SH-SY5Y (cell line): ENCODE results near the gene EIF2B2.

Experiments used
- GATA2 ChIP-seq: IDR thresholded peaks from 2 replicates; pipeline ENCODE4 v1.6.1; 2011; ENCODE audit warnings: mild to moderate bottlenecking, low read depth, low read length
- GATA3 ChIP-seq: IDR thresholded peaks from 2 replicates; pipeline ENCODE4 v1.6.1; 2011; ENCODE audit warnings: low read depth, mild to moderate bottlenecking, low read length, moderate library complexity

The EIF2B2 gene

DNA sequence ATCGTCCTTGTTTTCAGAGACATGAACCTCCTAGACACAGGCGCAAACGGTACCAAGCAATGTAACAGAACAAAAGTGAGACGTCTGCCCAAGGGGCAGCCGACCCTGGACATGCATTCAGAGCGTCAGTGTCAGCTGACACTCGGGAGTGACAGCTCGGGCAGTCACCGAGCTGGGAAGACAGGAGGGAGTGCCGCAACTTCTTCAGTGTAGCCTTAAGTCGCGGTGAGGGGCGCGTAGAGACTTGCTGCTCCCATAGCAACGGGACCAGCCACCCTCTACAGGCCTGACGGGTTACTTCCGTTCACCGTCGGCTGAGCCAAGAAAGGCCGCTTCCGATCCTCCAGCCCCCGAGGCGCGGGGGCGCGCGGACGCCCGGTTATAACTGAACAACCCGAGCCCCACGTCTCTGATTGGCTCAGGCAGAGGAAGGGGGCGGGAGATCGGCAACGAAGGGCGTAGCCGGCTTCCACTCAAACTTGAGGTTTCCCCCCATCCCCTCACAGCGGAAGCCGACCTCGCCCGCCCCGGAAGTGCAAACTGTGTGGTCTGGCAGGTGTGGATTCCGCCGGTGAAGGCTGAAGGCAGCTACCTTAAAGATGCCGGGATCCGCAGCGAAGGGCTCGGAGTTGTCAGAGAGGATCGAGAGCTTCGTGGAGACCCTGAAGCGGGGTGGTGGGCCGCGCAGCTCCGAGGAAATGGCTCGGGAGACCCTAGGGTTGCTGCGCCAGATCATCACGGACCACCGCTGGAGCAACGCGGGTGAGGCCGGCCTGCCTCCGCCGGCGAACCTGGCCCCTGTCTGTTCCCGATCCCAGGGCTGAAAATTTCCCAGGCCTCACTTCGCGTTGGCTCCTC, at the start of gene EIF2B2:
TSS of gene EIF2B2 (plus strand) at position 530 of the 858 bp plus-strand sequence. CDS start at position 600, 70 bp downstream.
- TF ChIP-seq GATA3 (no peak), GATA2 (no peak)

DNA sequence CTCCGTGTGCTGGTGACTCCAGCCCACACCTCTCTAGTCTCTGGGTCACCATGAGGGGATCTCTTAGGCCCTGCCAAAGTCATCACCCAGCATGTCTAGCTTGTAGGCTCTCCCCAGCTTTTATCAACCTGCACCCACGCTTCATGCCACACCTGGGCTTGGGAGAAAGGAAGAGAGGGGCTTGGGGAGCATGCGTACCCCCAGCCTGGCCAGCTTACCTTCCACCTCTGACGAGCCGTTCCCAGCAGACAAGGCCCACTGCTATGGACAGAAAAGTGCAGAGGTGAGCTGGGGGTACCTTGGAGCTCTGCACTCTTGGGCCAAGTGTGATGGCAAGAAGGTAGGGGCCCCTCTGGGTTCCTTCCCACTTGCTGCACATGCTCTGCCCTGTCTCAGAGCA, 49.0 kb upstream of the EIF2B2 start:
- TF ChIP-seq GATA3 (no peak), GATA2 (no peak)

- TF ChIP-seq GATA2 (no peak), GATA3 (no peak)
These were observed 48.3 kb upstream of the EIF2B2 start for GRCh38 chr14:74954232-74954946.

GRCh38 chr14:74954947-74955228, 47.8 kb upstream of the EIF2B2 start:
- no peak for TF ChIP-seq GATA2
- no peak for TF ChIP-seq GATA3

DNA sequence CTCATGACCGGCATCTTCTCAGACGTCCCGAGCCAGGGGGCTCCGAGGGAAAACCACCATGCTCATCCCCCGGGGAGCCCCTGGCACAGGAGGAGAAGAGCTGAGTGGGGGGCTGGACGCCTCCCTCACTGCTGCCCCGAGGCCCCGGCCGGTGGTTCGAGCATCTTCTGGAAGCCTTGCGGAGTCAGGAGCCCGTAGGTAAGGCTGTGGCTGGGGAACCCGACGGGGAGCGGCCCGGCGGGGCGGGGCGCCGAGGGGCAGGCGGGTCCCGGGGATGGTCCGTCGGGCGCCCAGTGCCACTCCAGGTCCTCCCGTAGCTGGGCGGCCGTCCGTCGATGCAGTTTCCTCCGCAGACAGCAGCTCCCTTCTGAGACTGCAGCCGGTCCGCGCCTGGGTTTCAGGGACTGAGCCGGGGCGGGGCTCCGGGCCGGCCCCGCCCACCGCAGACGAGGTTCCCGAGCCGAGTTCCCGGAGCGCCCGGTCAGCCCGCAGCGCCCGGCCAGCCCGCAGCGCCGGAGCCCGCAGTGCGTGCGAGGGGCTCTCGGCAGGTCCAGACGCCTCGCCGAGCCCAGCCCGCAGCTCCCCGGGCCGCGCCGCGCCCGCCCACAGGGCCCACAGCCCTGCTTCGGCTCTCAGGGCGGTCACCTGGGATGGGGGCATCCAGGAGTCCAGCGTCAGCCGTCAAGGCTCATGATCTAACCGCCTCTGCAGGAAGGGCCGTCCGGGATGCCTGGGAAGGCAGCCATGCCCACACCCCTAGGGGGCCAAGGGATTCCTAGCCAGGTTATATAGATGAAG, 47.3 kb upstream of the EIF2B2 start, which contains the start of gene PGF:
TSS of gene PGF (minus strand) at position 369 of the 798 bp plus-strand sequence. CDS start at position 14, 355 bp downstream.
- TF ChIP-seq GATA3 = no peak
- TF ChIP-seq GATA2 = no peak

GRCh38 chr14:74956027-74956279, 46.8 kb upstream of the EIF2B2 start:
- TF ChIP-seq GATA2 = no peak
- TF ChIP-seq GATA3 = no peak

DNA sequence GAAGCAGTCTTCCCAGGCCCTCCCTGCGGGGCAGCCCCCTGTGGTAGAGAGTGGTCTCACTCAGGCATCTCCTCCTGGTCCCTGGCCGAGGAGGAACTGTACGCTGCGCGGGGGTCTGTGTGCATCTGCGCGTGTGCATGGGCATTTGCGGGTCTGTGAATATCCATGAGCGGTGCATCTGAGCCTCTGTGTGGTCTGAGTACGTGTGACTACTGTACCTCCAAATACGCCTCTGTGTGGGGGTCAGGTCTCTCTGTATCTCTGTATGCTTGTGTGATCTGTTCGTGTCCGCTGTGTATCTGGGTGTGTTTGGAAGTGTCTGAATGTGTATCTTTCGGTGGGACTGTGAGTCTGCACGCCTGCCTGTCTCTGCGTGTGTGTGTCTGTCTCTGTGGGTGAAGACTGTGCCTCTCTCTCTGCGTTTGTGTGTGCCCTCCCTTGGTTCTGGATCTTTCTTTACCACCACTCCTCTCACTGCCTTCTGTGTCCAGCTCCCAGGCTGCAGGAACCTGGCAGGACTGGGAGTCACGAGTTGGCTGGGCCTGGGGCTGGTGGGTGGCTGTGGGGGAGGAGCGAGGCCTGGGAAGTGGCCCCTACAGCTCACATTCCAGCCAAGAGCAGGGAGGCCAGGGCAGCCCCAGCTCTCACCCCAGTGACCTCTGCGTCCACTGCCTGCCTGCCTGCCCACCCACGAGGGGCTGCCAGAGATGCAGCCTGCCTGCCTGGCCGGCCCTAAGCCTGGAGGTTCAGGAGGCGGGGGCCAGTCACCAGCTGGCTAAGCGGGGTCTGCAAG, 46.2 kb upstream of the EIF2B2 start:
- TF ChIP-seq GATA2 (no peak), GATA3 (no peak)

DNA sequence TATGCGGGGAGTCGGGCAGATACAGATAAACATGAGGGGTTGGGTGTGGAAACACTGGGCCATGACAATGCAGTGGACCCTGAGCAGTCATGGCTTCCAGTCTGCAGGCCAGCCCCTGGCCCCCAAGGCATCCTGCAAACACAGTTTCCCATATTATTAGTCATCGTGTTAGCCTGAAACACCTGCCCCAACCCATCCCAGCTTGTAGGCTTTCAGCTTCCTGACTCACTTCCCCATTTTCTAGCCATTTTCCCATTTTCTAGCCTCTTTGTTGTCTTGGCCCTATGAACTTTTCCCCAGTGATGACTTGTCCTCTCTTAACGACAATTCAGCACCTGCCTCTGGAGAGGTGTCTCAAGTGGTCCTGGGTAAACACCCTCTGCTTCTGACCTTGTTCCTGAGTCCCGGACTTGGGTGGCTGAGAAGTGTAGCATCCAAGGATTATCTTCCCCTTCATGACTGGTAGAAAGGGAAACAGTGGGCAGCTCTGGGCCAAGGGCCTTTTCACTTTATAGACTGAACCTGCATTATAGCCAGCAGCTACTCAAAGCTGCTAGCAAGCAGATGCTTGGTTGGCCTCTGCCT, 43.0 kb upstream of the EIF2B2 start:
- TF ChIP-seq GATA3 = no peak
- TF ChIP-seq GATA2 = no peak

GRCh38 chr14:74960736-74961135, 42.0 kb upstream of the EIF2B2 start:
- TF ChIP-seq GATA2 (no peak), GATA3 (no peak)

- TF ChIP-seq GATA2 (no peak), GATA3 (no peak)
These were observed 41.3 kb upstream of the EIF2B2 start for GRCh38 chr14:74961238-74961911.

- no peak for TF ChIP-seq GATA2
- no peak for TF ChIP-seq GATA3
These were observed 40.7 kb upstream of the EIF2B2 start for GRCh38 chr14:74962046-74962445.

DNA sequence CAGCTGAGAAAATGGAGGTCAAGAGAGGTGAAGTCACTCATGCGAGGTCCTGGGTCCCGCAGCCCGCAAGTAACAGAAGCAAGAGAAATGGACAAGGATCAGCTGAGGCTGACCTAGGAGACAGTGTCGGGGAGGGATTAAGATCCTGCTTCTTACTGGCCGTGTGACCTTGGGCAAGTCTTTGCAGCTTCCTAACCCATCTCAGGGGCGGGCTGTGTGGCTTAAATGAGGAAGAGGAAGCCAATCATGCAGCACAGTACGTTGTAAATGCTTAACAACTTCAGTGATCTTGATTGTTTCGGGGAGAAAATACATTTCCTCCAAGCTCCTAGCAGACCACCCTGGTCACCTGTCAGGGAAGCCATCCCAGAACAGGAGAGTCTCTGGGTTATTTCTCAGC, 40.2 kb upstream of the EIF2B2 start:
- TF ChIP-seq GATA2 = no peak
- TF ChIP-seq GATA3 = no peak

GRCh38 chr14:74963178-74963704, 39.5 kb upstream of the EIF2B2 start:
- no peak for TF ChIP-seq GATA3
- no peak for TF ChIP-seq GATA2
